Measurements from ENCODE around the gene ZBED4.

ZBED4 gene

GRCh38 chr22:49925525-49926128 is 72.0 kb downstream of the ZBED4 start:
- DNase-seq: peak; percentile 81

GRCh38 chr22:49926916-49927315 is 73.3 kb downstream of the ZBED4 start:
- no peak for DNase-seq

- DNase-seq: no peak
Observed at GRCh38 chr22:49927483-49928184, 74.0 kb downstream of the ZBED4 start.

- DNase-seq: no peak
Observed at GRCh38 chr22:49928185-49928495, 74.5 kb downstream of the ZBED4 start.

- DNase-seq: no peak
Observed at GRCh38 chr22:49928555-49929210, 75.0 kb downstream of the ZBED4 start.

GRCh38 chr22:49929211-49929979 is 75.8 kb downstream of the ZBED4 start:
- peak; percentile 84 for DNase-seq

GRCh38 chr22:49929994-49930575 is 76.4 kb downstream of the ZBED4 start:
- DNase-seq: peak; percentile 31

- DNase-seq: peak; percentile 72
Observed at GRCh38 chr22:49930596-49931412, 77.2 kb downstream of the ZBED4 start.

- no peak for DNase-seq
Observed at GRCh38 chr22:49933236-49934159, 79.9 kb downstream of the ZBED4 start.

- DNase-seq: peak; percentile 46
Observed at GRCh38 chr22:49934160-49934890, 80.7 kb downstream of the ZBED4 start.

- DNase-seq: peak; percentile 93
Observed at GRCh38 chr22:49934891-49935557, 81.4 kb downstream of the ZBED4 start.

- DNase-seq: peak; percentile 83
Observed at GRCh38 chr22:49935561-49935960, 81.9 kb downstream of the ZBED4 start.

GRCh38 chr22:49936018-49936972 is 82.7 kb downstream of the ZBED4 start:
- peak; percentile 97 for DNase-seq

- DNase-seq: peak; percentile 18
Observed at GRCh38 chr22:49936973-49937757, 83.5 kb downstream of the ZBED4 start.

- DNase-seq: no peak
Observed at GRCh38 chr22:49937758-49938564, 84.3 kb downstream of the ZBED4 start.

GRCh38 chr22:49938565-49939136 is 85.0 kb downstream of the ZBED4 start:
- no peak for DNase-seq

Measured in CD4-positive, alpha-beta T cell treated with Interleukin-17A for 4 hours (primary cell).